Middle frontal gyrus (tissue), 1 donor: ENCODE measurements around the gene UBASH3A.

Experiments
- DNase-seq: peaks from one replicate; pipeline ENCODE4 v3.0.0-alpha.2; 2015; ENCODE audit warnings: low spot score; ENCODE audit errors: extremely low spot score

The UBASH3A gene

DNA sequence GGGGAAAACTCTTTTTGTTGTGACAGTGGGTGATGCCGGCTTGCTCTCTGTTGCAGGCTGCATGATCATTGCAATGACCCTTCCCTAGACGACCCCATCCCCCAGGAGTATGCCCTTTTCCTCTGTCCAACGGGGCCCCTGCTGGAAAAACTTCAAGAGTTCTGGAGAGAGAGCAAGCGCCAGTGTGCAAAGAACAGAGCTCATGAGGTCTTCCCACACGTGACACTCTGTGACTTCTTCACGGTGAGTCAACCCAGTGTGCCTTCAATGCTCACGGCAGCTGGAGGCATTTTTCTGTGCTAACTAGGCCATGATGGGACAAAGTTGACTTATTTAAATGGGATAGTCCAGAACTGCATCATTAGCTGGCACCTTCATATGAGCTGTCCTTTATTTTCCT, 5.7 kb downstream of the UBASH3A start:
- no peak for DNase-seq

DNA sequence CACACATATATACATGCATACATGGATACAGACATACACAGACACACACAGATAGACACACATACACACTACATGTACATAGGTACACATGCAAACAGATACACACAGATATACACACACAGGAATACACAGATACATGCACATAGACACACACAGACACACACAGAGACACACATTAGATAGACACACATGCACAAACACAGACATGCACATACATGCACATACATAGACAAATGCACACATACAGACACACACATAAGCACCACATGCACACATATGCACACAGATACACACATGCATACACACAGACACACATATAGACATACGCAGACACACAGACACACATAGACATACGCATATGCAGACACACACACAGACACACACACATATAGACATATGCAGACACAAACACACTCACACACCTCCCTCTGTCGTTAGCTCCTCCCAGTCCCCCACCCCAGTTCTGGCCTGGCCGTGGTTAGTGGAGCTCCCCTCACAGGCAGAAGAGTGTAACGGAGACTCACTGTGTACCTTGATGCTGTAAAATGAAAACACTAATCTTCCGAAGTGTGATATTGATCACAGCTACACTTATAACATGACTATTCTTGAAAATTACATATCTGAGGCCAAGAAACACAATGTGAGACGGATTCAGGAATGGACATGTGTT, 7.6 kb downstream of the UBASH3A start:
- no peak for DNase-seq

DNA sequence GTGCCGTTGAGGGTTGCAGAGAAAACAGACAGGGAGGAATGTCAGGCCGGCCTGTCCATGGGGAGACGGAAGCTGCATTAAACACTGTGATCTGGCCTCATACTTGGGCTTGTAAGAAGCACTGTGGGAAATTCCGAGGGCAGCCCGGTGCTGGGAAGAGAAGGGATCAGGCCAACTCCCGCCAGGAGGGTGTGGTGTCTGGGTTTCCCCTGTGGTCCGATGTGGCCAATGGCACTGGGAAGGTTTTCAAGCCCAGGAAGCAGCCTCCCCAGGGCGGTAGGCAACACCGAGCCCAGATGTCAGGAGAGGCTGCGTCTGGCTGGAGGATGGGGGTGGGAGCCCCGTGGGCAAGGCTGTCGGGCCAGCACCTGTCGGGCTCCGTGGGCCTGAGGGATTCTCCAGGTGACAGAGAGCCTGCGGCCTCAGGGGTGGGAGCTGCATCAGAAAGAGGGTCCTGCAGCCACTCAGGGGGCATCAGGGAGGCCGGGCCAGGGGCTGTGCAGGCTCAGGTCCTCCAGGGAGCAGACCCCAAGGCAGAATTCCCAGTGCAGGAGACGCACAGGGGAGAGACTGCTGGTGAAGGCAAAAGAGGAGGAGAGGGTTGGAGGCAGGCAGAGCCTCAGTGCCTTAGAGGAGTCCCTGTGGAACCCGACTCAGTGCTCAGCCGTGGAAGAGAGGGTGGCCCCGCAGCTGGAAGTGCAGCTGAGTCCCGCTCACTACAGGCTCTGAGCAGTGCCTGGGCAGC, 8.4 kb downstream of the UBASH3A start:
- DNase-seq: no peak

DNA sequence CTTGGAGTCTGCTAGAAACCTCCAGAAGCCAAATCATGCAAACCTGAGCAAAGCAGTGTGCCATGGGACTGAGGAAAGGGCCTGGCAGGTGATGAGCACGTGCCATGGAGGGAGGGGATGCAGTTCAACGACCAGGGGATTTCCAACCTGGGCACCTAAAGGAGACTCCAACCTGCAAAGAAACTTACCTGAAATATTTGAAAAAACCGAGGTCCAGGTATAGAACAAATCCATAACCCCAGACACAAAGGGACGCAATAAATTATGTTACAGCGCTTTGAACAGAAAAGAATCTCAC, 8.9 kb downstream of the UBASH3A start:
- DNase-seq: no peak

DNA sequence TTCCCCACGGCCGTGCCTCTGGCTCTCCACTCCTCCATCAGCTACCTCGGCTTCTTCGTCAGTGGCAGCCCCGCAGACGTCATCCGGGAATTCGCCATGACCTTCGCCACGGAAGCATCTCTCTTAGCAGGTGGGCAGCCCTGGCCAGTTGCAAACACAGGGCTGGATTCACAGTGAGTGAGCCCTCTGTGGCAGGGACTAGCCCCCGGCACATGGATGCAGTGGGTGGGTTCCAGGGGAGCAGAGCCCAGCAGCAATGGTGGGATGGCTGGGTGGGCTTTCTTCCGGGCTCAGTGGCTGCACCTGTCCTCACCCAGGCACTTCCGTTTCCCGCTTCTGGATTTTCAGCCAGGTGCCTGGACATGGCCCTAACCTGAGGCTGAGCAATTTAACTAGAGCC, 9.4 kb downstream of the UBASH3A start:
- DNase-seq: no peak

DNA sequence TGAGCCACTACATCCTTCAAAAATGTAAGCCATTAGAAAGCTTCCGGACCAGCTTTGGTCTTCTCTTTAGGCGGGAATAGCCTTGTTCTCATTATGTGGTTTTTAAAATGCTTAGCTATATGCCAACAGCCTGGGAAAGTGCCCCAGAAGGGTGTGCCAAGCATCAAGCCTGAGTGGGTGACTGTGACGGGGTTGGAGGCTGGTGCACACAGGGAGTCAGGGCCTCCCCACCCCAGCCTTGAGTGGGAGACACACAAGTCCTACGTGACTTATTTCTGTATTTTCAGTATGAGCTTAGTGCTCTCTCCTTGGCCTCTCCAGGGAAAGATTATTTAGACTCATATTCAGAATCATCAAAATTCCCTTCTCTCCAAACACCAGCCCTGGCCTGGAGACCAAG, 9.8 kb downstream of the UBASH3A start:
- no peak for DNase-seq

DNA sequence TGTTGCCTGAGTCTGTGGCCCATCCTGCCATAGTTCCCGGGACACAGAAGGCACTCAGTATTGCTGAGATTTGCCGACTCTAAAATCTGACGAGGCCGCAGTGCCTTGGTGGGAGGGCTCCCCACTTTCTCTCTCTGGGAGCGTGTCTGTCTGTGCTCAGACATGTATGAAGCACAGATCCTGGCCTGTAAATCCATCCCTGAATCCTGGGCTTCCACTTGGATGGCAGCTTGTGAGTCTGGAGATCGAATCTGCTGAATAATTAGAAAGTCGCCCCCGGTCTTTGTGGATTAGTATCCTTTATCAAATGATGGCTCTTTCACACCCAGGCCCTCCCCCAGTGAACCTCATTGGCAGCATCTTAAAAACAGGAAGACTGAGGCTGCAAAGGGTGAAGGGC, 10.4 kb downstream of the UBASH3A start:
- DNase-seq: no peak

DNA sequence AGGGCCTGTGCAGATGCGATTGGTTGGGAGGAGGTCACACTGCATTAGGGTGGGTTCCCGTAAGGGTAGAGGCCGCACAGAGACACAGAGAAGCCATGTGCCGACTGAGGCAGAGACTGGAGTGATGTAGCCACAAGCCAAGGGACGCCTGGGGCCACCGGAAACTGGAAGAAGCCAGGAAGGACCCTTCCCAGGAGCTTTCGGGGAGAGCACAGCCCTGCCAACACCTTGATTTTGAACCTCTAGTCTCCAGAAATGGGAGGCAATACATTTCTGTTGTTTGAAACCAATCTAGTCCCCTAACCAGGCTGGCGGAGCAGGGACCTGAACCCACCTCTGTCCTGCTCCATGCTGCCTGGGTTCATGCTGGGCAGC, 10.8 kb downstream of the UBASH3A start:
- no peak for DNase-seq

DNA sequence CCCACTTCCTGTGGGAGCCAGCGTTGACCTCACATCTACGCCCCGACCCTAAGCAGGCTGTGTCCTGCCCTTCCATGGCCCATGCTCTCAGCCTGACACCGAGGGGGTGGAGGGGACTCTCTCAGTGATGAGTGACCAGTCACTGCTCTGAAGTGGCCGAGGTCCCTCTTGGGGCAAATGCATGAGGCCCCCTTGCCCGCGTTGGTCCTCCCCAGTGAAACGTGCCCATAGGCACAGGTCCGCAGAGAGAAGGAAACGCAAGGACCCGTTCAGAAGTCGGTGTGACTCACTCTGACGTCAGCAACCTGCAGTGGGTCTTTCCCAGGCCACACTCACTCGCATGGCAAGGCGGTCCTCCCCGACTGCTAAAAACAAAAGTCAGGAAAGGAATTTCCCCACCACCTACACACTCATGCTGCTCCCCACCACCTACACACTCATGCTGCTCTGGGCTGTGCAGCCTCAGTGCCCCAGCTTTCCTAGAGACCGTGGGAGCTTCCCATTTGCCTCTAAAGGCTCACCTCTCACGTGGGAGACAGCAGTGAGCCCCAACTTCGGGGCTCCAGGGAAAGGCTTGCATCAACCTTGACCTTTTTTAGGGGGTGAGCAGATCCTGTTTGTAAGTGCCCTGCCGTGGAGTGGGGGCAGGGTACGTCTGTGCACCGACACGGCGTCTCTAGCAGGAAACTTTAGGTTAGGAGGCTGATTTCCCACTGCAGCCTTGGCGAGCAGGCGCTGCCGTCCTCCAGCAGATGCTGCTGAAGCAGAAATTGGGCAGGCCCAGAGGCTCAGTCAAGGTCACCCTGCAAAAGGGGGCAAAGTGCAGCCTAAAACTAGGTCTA, 11.4 kb downstream of the UBASH3A start:
- peak; percentile 30 for DNase-seq

DNA sequence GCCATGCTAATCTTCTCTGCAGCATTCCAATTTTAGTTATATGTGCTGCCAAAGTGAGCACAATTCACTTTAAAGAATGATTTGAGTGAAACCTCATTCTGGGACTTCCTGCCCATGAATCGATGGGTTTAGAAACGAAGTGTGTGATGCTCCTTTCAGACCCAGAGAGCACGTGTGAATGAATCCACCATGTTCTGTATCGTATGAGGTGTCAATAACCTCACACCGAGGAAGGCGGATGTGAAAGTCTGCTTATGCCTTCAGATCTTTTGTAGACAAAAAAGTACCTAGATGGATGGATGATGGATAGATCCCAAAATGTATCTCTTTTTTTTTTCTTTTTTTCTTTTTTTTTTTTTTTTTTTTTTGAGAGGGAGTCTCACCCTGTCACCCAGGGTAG, 13.8 kb downstream of the UBASH3A start:
- DNase-seq: no peak

DNA sequence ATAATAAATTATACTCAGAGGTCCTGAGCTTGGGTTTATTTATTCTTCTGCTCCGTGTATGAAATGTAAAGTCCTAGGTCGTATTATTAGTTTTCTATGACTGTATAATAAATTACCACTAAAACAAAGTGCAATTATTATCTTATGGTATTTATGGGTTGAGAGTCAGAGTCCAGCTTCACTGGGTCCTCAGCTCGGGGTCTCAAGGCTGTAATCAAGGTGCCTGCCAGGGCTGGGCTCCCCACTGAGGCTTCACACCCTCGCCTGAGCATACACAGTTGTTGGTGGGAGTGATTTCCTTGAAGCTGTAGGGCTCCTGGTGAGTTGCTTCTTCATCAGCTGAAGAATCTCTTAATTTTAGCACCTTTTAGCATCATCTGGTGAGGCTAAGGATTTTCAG, 15.2 kb downstream of the UBASH3A start:
- DNase-seq: no peak

DNA sequence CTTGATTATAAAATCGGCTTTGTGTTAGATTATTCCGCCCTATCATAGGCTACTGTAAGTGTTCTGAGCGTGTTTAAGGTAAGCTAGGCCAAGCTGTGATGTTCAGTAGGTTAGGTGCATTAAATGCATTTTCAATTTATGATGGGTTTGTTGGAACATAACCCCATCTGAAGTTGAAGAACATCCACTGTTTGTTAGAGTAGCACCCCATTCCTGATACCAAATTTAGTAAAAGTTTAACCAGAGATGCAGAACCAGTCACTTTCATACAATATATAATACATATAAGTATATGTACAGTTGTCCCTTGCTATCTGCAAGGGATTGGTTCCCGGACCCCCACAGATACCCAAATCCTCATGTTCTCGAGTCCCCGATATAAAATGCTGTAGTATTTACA, 16.1 kb downstream of the UBASH3A start:
- no peak for DNase-seq

DNA sequence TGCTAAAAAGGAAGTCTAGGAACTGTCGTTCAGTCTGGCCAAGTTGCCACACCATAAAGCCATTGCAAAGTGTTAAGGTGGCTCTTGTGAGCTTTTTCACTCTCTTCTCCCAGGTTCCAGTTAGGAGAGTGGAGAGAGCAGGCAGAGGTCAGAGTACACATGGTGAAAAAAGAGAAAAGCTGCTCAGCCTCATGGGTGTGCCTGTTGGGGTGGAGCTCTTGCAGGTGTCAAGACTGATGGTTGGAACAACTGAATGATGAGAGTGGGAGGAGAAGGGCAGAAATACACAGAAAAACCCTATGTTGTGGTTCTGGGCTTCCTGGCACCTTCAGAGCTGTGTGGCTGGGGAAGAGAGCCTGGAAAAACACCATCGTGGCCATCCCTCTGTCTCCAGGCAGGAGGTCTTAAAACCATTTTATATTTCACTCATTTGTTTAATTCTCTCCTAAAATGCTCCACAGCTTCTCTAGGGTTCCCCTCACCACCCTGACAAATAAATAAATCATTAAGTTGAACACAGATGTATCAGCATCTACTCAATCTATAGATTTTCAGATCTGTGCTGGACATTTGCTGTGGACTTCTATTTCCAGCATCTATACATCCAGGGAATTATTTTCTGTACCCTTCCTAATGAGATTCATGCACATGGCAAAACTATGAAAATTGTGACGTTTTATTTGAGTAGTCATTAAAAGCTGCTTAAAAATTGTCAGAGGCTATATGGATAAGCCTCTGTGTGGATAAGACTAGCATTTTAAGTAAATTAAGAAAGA, 17.5 kb downstream of the UBASH3A start:
- no peak for DNase-seq

DNA sequence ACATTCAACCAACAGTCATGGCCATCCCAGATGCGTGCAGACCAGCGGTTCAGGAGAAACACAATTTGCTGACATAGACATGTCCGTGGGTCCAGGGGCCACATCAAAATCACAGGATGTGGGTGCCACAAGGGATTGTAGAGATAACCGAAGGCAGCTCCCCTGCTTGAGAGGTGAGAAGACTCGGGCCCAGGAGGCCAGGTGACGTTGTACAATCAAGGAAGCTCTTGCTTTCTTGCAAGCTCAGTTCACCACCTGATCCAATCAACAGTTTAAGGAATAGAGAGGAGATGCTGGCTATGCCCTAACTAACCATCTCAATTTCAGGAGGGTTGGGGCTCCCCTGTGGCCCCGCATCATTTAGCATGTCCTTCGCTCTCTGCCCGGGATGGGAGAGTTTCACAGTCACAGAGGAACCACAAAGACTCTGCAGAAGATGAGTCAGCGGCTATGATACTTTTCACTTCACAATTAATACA, 19.5 kb downstream of the UBASH3A start:
- no peak for DNase-seq

DNA sequence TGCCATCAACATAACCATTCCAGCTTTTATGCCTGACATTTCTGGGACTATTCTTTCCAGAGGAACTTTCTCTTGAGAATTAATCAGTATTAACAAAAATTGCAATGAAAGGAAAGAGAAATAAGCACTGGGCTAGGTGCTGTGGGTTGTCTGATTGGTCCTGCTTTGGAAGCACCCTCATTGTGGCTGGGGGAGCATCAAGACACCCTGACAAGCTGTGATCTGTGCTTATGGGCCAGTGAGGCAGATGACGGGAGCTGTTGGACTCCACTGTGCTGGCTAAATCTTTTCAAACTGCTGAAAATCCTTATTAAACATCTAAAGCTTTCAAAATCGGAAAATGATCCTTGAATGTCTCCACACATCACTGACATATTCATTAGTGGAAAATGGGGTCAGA, 20.0 kb downstream of the UBASH3A start:
- DNase-seq: no peak

DNA sequence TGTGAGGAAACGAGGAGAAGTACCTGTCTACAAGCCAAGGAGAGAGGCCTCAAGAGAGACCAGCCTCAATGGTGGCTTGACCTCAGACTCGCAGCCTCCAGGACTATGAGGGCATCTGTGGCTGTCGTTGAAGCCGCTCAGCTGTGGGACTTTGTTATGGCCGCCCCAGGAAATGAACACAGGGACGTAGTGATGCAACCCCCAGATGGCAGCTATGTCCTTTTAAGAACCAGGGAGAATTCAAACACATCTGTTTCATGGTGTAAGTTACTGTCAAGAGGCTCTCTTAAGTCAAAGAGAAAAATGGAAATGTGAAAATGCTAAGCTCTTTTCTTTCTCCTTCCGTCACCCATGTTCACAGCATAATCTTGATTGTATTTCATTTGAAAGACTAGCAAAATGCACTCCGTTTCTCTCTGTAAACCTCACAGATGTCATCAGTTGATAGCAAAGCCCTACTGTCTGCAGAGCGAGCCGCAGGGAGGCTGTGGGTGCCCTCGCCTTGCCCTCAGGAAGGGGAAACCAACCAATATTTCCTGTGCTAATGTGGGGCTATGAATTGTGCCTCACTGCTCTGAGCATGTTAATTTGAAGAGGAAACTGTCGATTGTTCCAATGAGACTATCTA, 21.3 kb downstream of the UBASH3A start:
- no peak for DNase-seq

DNA sequence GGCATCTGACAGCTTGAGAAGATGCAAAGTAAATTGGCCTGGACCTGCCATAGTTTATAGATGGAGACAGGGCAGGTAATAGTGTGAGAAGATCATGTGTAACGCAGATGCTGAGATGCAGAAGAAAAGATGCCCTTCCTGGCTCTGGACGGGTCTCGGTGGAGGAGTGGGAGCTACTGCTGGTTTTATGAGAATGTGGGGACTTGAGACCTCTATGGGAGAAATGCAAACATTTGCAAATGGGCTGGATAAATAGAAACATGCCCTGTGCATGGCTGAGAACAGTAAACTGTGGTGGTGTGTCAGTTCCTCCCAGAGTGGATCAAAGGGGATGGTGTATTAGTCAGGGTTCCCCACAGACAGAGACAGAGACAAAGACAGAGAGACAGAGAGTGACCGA, 21.9 kb downstream of the UBASH3A start:
- DNase-seq: no peak

DNA sequence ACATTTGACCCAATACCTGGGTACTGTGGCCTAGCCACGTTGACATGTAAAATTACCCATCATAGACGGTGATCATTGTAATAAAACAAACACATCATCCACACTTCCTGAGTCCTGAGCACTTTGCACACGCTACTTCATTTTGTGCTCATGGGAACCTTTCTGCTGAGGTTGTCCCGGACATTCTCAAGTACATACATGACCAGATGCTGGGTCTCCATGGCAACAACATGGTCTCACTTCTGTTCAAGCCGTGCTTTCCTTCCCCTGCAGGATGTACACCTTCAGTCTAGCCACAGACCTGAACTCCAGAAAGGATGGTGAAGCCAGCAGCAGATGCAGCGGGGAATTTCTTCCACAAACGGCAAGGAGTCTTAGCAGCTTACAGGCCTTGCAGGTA, 22.7 kb downstream of the UBASH3A start:
- DNase-seq: no peak

DNA sequence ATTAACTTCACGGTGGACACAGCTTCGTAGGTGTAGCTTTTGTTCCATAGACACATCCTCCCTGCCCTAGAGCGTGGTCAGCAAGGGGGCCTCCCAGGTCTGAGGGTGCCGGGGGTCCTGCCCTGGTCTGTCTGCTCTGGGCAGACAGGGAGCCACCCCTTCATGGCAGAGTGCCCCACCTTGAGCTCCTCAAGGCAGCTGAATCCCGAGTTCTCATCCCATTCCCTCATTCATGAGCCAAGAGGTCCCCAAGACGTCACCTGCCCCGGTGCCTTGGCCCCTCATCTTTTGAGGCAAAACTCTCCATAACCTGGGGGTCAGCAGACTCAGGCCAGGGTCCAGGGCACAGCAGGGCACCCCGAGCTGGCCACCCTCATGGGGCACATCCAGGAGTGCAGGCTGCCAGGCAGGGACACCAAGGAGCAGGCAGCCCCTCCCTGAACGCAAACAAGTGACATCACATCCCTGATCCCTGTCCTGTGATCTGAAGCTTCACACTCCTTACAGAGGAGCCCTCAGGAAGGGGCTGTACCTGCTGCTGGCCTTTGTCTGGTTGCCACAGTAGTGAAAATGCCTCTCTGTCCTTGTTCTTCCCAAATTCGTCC, 23.3 kb downstream of the UBASH3A start:
- no peak for DNase-seq

DNA sequence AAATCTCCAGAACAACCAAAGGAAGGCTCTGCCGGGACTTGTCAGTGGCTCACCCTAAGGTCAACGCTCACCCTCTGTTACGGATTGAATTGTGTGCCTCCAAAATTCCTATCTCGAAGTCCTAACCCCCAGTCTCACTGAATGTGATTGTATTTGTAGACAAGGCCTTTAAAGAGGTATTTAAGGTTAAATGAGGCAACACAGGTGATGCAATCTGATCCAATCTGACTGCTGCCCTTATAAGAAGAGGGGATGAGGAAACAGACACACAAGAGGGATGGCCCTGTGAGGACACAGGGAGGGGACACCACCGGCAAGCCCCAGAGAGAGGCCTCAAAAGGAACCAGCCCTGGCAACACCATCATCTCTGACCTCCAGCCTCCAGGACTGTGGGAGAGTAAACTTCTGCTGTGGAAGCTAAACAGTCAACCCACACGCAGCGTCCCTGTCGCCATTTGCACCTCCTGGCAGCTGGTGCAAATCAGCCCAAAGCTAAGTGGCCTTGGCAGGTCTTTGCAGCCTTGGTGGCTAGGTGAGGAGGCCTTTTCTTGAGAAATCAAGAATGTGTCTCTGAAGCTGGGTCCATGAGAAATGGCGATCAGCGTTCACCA, 24.2 kb downstream of the UBASH3A start:
- DNase-seq: no peak
